ENCODE results near the gene LCLAT1.

DNA sequence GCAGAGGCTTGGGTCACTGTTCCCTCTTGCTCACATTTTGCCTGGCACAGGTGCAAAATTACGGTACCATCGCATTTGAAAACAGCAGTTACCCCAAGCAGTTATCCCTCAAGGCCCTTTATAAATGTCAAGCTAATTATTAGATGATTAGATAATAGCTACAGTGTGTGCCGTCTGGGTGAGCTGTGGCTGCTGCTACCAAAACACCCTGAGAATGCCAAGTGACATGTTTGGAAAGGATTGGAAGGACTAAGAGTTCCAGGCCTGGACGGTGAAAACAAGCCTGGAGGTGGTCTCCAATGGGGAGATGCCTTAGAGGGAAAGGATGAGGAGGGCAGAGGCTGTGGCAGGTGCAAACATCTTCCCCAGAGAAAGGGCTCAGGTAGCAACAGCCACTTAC, 239.6 kb downstream of the LCLAT1 start:
- TF ChIP-seq GABPA (IDR thresholded peaks at IDR 0.05 in 1 of 2, conservative IDR thresholded peaks at IDR 0.05 in 1 of 2), result no peak
- TF ChIP-seq, protein P1, sequence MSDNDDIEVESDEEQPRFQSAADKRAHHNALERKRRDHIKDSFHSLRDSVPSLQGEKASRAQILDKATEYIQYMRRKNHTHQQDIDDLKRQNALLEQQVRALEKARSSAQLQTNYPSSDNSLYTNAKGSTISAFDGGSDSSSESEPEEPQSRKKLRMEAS (IDR thresholded peaks at IDR 0.05), result no peak
- TF ChIP-seq, protein P2, sequence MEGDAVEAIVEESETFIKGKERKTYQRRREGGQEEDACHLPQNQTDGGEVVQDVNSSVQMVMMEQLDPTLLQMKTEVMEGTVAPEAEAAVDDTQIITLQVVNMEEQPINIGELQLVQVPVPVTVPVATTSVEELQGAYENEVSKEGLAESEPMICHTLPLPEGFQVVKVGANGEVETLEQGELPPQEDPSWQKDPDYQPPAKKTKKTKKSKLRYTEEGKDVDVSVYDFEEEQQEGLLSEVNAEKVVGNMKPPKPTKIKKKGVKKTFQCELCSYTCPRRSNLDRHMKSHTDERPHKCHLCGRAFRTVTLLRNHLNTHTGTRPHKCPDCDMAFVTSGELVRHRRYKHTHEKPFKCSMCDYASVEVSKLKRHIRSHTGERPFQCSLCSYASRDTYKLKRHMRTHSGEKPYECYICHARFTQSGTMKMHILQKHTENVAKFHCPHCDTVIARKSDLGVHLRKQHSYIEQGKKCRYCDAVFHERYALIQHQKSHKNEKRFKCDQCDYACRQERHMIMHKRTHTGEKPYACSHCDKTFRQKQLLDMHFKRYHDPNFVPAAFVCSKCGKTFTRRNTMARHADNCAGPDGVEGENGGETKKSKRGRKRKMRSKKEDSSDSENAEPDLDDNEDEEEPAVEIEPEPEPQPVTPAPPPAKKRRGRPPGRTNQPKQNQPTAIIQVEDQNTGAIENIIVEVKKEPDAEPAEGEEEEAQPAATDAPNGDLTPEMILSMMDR (IDR thresholded peaks at IDR 0.05; ENCODE audit: low read depth, low read length, missing input control), result no peak
- TF ChIP-seq JUND (IDR thresholded peaks at IDR 0.05), result no peak
- TF ChIP-seq RAD21 (IDR thresholded peaks at IDR 0.05), result no peak
- TF ChIP-seq, protein P3, sequence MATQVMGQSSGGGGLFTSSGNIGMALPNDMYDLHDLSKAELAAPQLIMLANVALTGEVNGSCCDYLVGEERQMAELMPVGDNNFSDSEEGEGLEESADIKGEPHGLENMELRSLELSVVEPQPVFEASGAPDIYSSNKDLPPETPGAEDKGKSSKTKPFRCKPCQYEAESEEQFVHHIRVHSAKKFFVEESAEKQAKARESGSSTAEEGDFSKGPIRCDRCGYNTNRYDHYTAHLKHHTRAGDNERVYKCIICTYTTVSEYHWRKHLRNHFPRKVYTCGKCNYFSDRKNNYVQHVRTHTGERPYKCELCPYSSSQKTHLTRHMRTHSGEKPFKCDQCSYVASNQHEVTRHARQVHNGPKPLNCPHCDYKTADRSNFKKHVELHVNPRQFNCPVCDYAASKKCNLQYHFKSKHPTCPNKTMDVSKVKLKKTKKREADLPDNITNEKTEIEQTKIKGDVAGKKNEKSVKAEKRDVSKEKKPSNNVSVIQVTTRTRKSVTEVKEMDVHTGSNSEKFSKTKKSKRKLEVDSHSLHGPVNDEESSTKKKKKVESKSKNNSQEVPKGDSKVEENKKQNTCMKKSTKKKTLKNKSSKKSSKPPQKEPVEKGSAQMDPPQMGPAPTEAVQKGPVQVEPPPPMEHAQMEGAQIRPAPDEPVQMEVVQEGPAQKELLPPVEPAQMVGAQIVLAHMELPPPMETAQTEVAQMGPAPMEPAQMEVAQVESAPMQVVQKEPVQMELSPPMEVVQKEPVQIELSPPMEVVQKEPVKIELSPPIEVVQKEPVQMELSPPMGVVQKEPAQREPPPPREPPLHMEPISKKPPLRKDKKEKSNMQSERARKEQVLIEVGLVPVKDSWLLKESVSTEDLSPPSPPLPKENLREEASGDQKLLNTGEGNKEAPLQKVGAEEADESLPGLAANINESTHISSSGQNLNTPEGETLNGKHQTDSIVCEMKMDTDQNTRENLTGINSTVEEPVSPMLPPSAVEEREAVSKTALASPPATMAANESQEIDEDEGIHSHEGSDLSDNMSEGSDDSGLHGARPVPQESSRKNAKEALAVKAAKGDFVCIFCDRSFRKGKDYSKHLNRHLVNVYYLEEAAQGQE (IDR thresholded peaks at IDR 0.05), result no peak
- TF ChIP-seq NR2F2 (IDR thresholded peaks at IDR 0.05), result no peak
- no peak for TF ChIP-seq TAF1 (conservative IDR thresholded peaks at IDR 0.05)
- no peak for TF ChIP-seq SP1 (IDR thresholded peaks at IDR 0.05)
- TF ChIP-seq, protein P4, sequence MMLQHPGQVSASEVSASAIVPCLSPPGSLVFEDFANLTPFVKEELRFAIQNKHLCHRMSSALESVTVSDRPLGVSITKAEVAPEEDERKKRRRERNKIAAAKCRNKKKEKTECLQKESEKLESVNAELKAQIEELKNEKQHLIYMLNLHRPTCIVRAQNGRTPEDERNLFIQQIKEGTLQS (IDR thresholded peaks at IDR 0.05), result no peak
- TF ChIP-seq RXRA (IDR thresholded peaks at IDR 0.05), result no peak
- TF ChIP-seq FOXA2 (IDR thresholded peaks at IDR 0.05), result no peak
- TF ChIP-seq FOXA1 (IDR thresholded peaks at IDR 0.05), result no peak
- TF ChIP-seq, protein P5, sequence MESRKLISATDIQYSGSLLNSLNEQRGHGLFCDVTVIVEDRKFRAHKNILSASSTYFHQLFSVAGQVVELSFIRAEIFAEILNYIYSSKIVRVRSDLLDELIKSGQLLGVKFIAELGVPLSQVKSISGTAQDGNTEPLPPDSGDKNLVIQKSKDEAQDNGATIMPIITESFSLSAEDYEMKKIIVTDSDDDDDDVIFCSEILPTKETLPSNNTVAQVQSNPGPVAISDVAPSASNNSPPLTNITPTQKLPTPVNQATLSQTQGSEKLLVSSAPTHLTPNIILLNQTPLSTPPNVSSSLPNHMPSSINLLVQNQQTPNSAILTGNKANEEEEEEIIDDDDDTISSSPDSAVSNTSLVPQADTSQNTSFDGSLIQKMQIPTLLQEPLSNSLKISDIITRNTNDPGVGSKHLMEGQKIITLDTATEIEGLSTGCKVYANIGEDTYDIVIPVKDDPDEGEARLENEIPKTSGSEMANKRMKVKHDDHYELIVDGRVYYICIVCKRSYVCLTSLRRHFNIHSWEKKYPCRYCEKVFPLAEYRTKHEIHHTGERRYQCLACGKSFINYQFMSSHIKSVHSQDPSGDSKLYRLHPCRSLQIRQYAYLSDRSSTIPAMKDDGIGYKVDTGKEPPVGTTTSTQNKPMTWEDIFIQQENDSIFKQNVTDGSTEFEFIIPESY (IDR thresholded peaks at IDR 0.05), result no peak
